PC-3 (cell line): Measurements from ENCODE around the gene KRTAP5-10.

Experiments
- CTCF ChIP-seq: fragments of 300-600 bp; sonication (generic); conservative IDR thresholded peaks from 2 replicates; pipeline ENCODE4 v1.5.1; 2017; ENCODE audit warnings: antibody characterized with exemption, low read depth, mild to moderate bottlenecking, low read length
- EZH2phosphoT487 ChIP-seq: fragments of 300-600 bp; sonication (generic); IDR thresholded peaks from 2 replicates; pipeline ENCODE4 v1.6.1; 2018; ENCODE audit warnings: mild to moderate bottlenecking, antibody characterized with exemption, low read length, borderline replicate concordance

- TF ChIP-seq EZH2phosphoT487, result no peak
- TF ChIP-seq CTCF, result no peak
Observed at GRCh38 chr11:71551711-71552110, 13.7 kb upstream of the KRTAP5-10 start.
